HepG2 (cell line): ENCODE measurements around the gene CLIC3. TPM values are rescaled to one million over a fixed set of nuclear protein-coding genes. Genes with fewer than 3 reads are reported as not detected.

Experiments used
- CREB1 ChIP-seq, 2 experiments: fragments of 450-650 bp in 1 of 2; IDR thresholded peaks; 2 replicates each; pipeline ENCODE4 v1.6.1; 2016 to 2017; ENCODE audit warnings: control low read depth in 1 of 2, mild to moderate bottlenecking in 1 of 2, missing compliant biosample characterization in 1 of 2, missing genetic modification characterization in 1 of 2
- RAD51 ChIP-seq: fragments of 450-650 bp; IDR thresholded peaks from 2 replicates; pipeline ENCODE4 v1.6.1; 2016; ENCODE audit warnings: borderline replicate concordance
- RFXANK ChIP-seq: IDR thresholded peaks from 2 replicates; pipeline ENCODE4 v1.6.1; 2016
- SKI ChIP-seq: fragments of 450-650 bp; IDR thresholded peaks from one replicate; pipeline ENCODE4 v1.6.1; 2018; ENCODE audit warnings: mild to moderate bottlenecking; ENCODE audit not compliant: partially characterized antibody
- TRAFD1 ChIP-seq: sonication (generic); formaldehyde crosslinking; IDR thresholded peaks from 2 replicates; pipeline ENCODE4 v1.5.1; 2020; ENCODE audit warnings: missing genetic modification reagents, mild to moderate bottlenecking, borderline replicate concordance
- ZNF136 ChIP-seq: sonication (generic); formaldehyde crosslinking; IDR thresholded peaks from 2 replicates; pipeline ENCODE4 v1.8.1; 2022; ENCODE audit warnings: low read depth, mild to moderate bottlenecking, moderate library complexity, missing genetic modification reagents
- ZNF333 ChIP-seq: sonication (generic); formaldehyde crosslinking; IDR thresholded peaks from 2 replicates; pipeline ENCODE4 v1.4.0; 2020; ENCODE audit warnings: mild to moderate bottlenecking, missing genetic modification reagents, borderline replicate concordance
- polyA plus RNA-seq, 8 experiments: library from polyadenylated mRNA; depleted of rRNA in 3 of 8; stranded (reverse) in 7 of 8; unstranded in 1 of 8; fragments of >200 nt; fragmentation: Illumina TruSeq in 4 of 8; extraction: Trizol in 4 of 8; gene quantifications; 2 replicates each; pipeline versions ENCODE4 v1.2.1 to v1.2.3, GENCODE V29; 2011 to 2016; ENCODE audit warnings: low read depth in 4 of 8, missing spikeins in 1 of 8, mixed read lengths in 1 of 8; ENCODE audit not compliant: insufficient read depth in 1 of 8
- total RNA-seq, 5 experiments: library from RNA; depleted of rRNA; stranded (reverse); fragments of >200 nt; fragmentation: Illumina TruSeq; extraction: Trizol; gene quantifications; 2 replicates each; pipeline ENCODE4 v1.2.3, GENCODE V29; 2016; ENCODE audit warnings: low read depth in 1 of 5
- TF ChIP-seq, protein P1 (sequence below), 2 experiments: sonication (generic) in 1 of 2; formaldehyde crosslinking in 1 of 2; IDR thresholded peaks; 2 replicates each; pipeline versions ENCODE4 v1.5.1 to v1.6.1; 2011 to 2020; ENCODE audit warnings: borderline replicate concordance in 1 of 2, low read depth in 1 of 2, low read length in 1 of 2, mild to moderate bottlenecking in 1 of 2, missing genetic modification reagents in 1 of 2, moderate library complexity in 1 of 2

The CLIC3 gene
- total and polyA plus RNA-seq, 2 of the 13 experiments (the other 11 are each of a cell fraction or from before 2014, with no cell fraction given), result 0.51 to 1.5 TPM

GRCh38 chr9:136965771-136966484, 30.4 kb downstream of the CLIC3 start (continued):
- TF ChIP-seq RFXANK (CRISPR knock-in tag) (no peak), RAD51 (peak; percentile 53; the same call in 1 of the 2 replicates), CREB1 (IDR thresholded peaks at IDR 0.05) (peak; percentile 36; the same call in 1 of the 2 replicates), CREB1 (CRISPR knock-in tag; IDR thresholded peaks at IDR 0.05) (no peak), SKI (no peak), TRAFD1 (CRISPR knock-in tag) (no peak), ZNF136 (CRISPR knock-in tag) (no peak), ZNF333 (no peak)
- TF ChIP-seq, protein P1, sequence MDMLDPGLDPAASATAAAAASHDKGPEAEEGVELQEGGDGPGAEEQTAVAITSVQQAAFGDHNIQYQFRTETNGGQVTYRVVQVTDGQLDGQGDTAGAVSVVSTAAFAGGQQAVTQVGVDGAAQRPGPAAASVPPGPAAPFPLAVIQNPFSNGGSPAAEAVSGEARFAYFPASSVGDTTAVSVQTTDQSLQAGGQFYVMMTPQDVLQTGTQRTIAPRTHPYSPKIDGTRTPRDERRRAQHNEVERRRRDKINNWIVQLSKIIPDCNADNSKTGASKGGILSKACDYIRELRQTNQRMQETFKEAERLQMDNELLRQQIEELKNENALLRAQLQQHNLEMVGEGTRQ (IDR thresholded peaks at IDR 0.05; ENCODE audit: low read depth, low read length), result peak; percentile 63
- TF ChIP-seq, protein P1 (CRISPR knock-in tag; IDR thresholded peaks at IDR 0.05; ENCODE audit: borderline replicate concordance), result no peak
